ENCODE results near the gene TIMM13.

TIMM13 gene

DNA sequence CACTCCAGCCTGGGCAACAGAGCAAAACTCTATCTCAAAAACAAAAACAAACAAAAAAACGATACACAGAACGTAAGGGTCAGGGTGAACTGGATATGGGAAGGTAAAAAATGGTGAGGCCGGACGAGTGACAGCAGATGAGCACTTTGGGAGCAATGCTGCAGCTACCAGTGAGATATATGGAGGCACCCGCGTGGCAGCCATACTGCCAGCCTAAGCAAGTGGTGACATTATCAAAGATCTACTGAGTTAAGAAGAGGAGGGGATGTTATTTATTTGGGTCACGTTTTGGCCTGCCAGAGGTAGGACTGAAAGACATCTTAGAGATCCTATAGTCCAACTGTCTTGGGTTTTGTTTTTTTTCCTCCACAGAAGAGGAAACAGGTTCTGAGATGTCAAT lies 14.2 kb downstream of the TIMM13 start:
- no peaks in the 10 kb centered on the region for H3K9me2 ChIP-seq (replicated peaks; ENCODE audit: control insufficient read depth, low read length)
- 0 out of 2 replicates have a peak, but pooled peaks cover 5% of the 10 kb centered on the region for H3F3A ChIP-seq (ENCODE audit: control insufficient read depth, insufficient read depth)
- no peak overlapping the region for H3K27ac ChIP-seq (ENCODE audit: low read depth, low read length)
- TF ChIP-seq EZH2phosphoT487 (IDR thresholded peaks at IDR 0.05; ENCODE audit: borderline replicate concordance, low read length), result no peak
- TF ChIP-seq, protein P1, sequence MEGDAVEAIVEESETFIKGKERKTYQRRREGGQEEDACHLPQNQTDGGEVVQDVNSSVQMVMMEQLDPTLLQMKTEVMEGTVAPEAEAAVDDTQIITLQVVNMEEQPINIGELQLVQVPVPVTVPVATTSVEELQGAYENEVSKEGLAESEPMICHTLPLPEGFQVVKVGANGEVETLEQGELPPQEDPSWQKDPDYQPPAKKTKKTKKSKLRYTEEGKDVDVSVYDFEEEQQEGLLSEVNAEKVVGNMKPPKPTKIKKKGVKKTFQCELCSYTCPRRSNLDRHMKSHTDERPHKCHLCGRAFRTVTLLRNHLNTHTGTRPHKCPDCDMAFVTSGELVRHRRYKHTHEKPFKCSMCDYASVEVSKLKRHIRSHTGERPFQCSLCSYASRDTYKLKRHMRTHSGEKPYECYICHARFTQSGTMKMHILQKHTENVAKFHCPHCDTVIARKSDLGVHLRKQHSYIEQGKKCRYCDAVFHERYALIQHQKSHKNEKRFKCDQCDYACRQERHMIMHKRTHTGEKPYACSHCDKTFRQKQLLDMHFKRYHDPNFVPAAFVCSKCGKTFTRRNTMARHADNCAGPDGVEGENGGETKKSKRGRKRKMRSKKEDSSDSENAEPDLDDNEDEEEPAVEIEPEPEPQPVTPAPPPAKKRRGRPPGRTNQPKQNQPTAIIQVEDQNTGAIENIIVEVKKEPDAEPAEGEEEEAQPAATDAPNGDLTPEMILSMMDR (IDR thresholded peaks at IDR 0.05; ENCODE audit: low read depth, low read length, poor library complexity, severe bottlenecking), result no peak
- H3K79me2 ChIP-seq (ENCODE audit: control insufficient read depth, low read length), result no peaks in the 10 kb centered on the region
- H3K36me3 ChIP-seq (ENCODE audit: control insufficient read depth, low read length), result peaks cover 5% of the 10 kb centered on the region
- no peaks in the 10 kb centered on the region for H3K4me1 ChIP-seq (ENCODE audit: control insufficient read depth, low read length)
- H4K20me1 ChIP-seq (ENCODE audit: control insufficient read depth, insufficient read depth, low read depth, low read length), result no peaks in the 10 kb centered on the region
- H3K27me3 ChIP-seq (ENCODE audit: control insufficient read depth, low read length), result peaks cover 2% of the 10 kb centered on the region; the same call in 1 of the 2 replicates
- H3K4me3 ChIP-seq (ENCODE audit: low read length), result no peak overlapping the region
- no peaks in the 10 kb centered on the region for H3K9me3 ChIP-seq (ENCODE audit: control insufficient read depth, insufficient read depth, low read length)
- H3K4me2 ChIP-seq (ENCODE audit: low read length), result no peak overlapping the region

DNA sequence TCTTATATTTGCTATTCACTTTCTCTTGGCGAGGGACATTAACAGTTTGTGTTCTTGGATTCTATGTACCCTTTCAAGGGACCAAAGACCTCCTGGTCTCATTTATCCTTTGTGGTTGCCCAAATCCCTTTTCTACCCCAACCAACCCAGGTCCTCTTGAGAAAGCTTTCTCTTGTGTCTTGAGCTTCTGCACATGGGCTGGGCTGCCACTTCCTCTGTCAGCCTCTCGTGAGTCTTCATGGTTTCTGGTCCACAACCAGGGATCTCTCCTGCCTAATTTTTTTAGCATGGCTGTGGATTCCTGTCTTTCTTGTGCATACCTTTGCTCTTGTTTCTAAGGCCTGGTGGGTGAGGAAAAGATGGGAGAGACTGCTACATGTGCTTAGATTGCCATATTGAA lies 14.9 kb downstream of the TIMM13 start:
- TF ChIP-seq, protein P1 (IDR thresholded peaks at IDR 0.05; ENCODE audit: low read depth, low read length, poor library complexity, severe bottlenecking), result no peak
- no peak for TF ChIP-seq EZH2phosphoT487 (IDR thresholded peaks at IDR 0.05; ENCODE audit: borderline replicate concordance, low read length)
- H3K36me3 ChIP-seq (ENCODE audit: control insufficient read depth, low read length), result peaks cover 5% of the 10 kb centered on the region; the same call in 1 of the 2 replicates

DNA sequence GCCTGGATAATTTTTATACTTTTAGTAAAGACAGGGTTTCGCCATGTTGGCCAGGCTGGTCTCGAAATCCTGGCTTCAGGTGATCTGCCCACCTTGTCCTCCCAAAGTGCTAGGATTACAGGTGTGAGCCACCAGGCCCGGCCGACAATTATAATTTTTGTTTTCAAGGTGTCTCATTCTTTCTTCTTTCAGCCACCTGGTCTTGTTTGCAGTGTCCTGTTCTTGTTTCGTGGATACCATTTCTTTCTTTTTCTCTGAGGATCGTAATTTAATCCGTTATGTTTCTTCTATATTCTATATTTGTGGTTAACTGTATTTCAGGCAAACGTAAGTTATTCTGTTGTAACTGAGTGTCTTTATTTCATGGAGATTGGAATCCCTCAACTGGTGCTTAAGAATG lies 15.7 kb downstream of the TIMM13 start:
- Histone ChIP-seq H3K27ac (ENCODE audit: low read depth, low read length) (no peak overlapping the region), H3K36me3 (ENCODE audit: control insufficient read depth, low read length) (peaks cover 3% of the 10 kb centered on the region; the same call in 1 of the 2 replicates), H3K27me3 (ENCODE audit: control insufficient read depth, low read length) (peaks cover 2% of the 10 kb centered on the region; the same call in 1 of the 2 replicates), H3K9me3 (ENCODE audit: control insufficient read depth, insufficient read depth, low read length) (no peaks in the 10 kb centered on the region), H3F3A (ENCODE audit: control insufficient read depth, insufficient read depth) (0 out of 2 replicates have a peak, but pooled peaks cover 5% of the 10 kb centered on the region), H3K79me2 (ENCODE audit: control insufficient read depth, low read length) (no peaks in the 10 kb centered on the region), H3K4me2 (ENCODE audit: low read length) (no peak overlapping the region), H3K4me3 (ENCODE audit: low read length) (no peak overlapping the region), H4K20me1 (ENCODE audit: control insufficient read depth, insufficient read depth, low read depth, low read length) (no peaks in the 10 kb centered on the region), H3K9me2 (replicated peaks; ENCODE audit: control insufficient read depth, low read length) (no peaks in the 10 kb centered on the region), H3K4me1 (ENCODE audit: control insufficient read depth, low read length) (no peaks in the 10 kb centered on the region)
- TF ChIP-seq, protein P1 (IDR thresholded peaks at IDR 0.05; ENCODE audit: low read depth, low read length, poor library complexity, severe bottlenecking), result no peak
- TF ChIP-seq EZH2phosphoT487 (IDR thresholded peaks at IDR 0.05; ENCODE audit: borderline replicate concordance, low read length), result no peak

More for the DNA sequence above, 14.9 kb downstream of the TIMM13 start:
- H3K79me2 ChIP-seq (ENCODE audit: control insufficient read depth, low read length), result no peaks in the 10 kb centered on the region
- H3K4me2 ChIP-seq (ENCODE audit: low read length), result no peak overlapping the region
- H4K20me1 ChIP-seq (ENCODE audit: control insufficient read depth, insufficient read depth, low read depth, low read length), result no peaks in the 10 kb centered on the region
- no peaks in the 10 kb centered on the region for H3K9me2 ChIP-seq (replicated peaks; ENCODE audit: control insufficient read depth, low read length)
- no peaks in the 10 kb centered on the region for H3K4me1 ChIP-seq (ENCODE audit: control insufficient read depth, low read length)
- H3K27ac ChIP-seq (ENCODE audit: low read depth, low read length), result no peak overlapping the region
- H3K27me3 ChIP-seq (ENCODE audit: control insufficient read depth, low read length), result peaks cover 2% of the 10 kb centered on the region; the same call in 1 of the 2 replicates
- 0 out of 2 replicates have a peak, but pooled peaks cover 5% of the 10 kb centered on the region for H3F3A ChIP-seq (ENCODE audit: control insufficient read depth, insufficient read depth)
- H3K4me3 ChIP-seq (ENCODE audit: low read length), result no peak overlapping the region
- H3K9me3 ChIP-seq (ENCODE audit: control insufficient read depth, insufficient read depth, low read length), result no peaks in the 10 kb centered on the region

Data from DOHH2 (cell line).